Measurements from ENCODE around the gene TBX10.

GRCh38 chr11:67616431-67617242 lies 22.9 kb downstream of the TBX10 start:
- TF ChIP-seq CTCF (IDR thresholded peaks at IDR 0.05) = no peak
- no peak for TF ChIP-seq POLR2AphosphoS5 (IDR thresholded peaks at IDR 0.05)
- no peak for TF ChIP-seq POLR2A (IDR thresholded peaks at IDR 0.05; ENCODE audit: low read depth)
- no peak for TF ChIP-seq EP300 (IDR thresholded peaks at IDR 0.05)
